Tibial nerve (tissue), 4 donors: ENCODE data around the gene TBXAS1.

Experiments used
- EP300 ChIP-seq, 2 donors: sonication (generic); formaldehyde crosslinking; IDR thresholded peaks; one replicate each; pipeline ENCODE4 v1.6.1; 2017; ENCODE audit warnings: antibody characterized with exemption in 2 of 2, mild to moderate bottlenecking in 1 of 2
- POLR2A ChIP-seq, 2 donors: fragments of 450-650 bp; IDR thresholded peaks; one replicate each; pipeline ENCODE4 v1.6.1; 2017; ENCODE audit warnings: antibody characterized with exemption in 2 of 2, mild to moderate bottlenecking in 2 of 2, moderate library complexity in 2 of 2
- TF ChIP-seq, protein P1 (sequence below), 5 experiments: fragments of 200-600 bp in 3 of 5; fragments of 450-650 bp in 2 of 5; sonication (generic) in 3 of 5; IDR thresholded peaks; one replicate each; pipeline ENCODE4 v1.5.1; 2016 to 2019; ENCODE audit warnings: antibody characterized with exemption in 5 of 5, mild to moderate bottlenecking in 3 of 5, moderate library complexity in 2 of 5

DNA sequence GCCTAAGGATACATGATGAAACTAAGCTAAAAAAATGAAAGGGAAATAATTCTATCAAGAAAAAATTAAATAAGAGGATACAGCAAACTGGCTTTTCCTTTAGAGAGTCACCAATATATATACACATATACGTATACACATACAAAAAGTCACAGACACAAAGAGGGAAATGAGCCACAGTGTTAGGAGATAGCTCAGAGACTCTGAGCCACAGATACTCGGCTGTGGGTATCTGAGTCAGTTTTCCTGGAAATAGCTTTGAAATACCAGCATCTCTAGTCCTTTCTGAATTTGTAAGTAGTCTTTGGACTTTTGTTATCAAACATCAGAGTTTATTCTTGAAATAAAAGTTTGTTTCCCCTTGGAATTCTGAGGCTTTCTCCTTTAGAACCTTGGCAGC is 111.8 kb downstream of the TBXAS1 start:
- TF ChIP-seq, protein P1, sequence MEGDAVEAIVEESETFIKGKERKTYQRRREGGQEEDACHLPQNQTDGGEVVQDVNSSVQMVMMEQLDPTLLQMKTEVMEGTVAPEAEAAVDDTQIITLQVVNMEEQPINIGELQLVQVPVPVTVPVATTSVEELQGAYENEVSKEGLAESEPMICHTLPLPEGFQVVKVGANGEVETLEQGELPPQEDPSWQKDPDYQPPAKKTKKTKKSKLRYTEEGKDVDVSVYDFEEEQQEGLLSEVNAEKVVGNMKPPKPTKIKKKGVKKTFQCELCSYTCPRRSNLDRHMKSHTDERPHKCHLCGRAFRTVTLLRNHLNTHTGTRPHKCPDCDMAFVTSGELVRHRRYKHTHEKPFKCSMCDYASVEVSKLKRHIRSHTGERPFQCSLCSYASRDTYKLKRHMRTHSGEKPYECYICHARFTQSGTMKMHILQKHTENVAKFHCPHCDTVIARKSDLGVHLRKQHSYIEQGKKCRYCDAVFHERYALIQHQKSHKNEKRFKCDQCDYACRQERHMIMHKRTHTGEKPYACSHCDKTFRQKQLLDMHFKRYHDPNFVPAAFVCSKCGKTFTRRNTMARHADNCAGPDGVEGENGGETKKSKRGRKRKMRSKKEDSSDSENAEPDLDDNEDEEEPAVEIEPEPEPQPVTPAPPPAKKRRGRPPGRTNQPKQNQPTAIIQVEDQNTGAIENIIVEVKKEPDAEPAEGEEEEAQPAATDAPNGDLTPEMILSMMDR (IDR thresholded peaks at IDR 0.05): no peak
- TF ChIP-seq EP300 (IDR thresholded peaks at IDR 0.05) (no peak), POLR2A (IDR thresholded peaks at IDR 0.05) (no peak)
